ENCODE data around the gene ZNF581.

DNA sequence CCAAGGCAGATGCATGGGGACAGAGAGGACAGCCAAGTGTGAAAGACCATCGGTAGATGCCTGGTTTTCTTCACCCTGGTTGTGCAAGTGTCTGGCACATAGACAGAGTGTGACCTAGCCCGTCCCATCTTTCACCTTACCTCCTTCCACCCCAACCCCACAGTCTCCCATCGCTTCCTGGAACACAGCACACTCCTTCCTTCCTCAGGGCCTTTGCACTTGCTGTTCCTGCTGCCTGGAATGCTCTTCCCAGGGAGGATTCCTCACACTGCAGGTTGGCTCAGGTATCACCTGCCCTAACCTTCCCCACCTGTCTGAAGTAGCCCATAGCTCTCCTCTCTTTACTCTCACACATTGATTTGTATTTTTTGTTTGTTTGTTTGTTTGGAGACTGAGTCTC, 47.1 kb upstream of the ZNF581 start:
- TF ChIP-seq, protein P1, sequence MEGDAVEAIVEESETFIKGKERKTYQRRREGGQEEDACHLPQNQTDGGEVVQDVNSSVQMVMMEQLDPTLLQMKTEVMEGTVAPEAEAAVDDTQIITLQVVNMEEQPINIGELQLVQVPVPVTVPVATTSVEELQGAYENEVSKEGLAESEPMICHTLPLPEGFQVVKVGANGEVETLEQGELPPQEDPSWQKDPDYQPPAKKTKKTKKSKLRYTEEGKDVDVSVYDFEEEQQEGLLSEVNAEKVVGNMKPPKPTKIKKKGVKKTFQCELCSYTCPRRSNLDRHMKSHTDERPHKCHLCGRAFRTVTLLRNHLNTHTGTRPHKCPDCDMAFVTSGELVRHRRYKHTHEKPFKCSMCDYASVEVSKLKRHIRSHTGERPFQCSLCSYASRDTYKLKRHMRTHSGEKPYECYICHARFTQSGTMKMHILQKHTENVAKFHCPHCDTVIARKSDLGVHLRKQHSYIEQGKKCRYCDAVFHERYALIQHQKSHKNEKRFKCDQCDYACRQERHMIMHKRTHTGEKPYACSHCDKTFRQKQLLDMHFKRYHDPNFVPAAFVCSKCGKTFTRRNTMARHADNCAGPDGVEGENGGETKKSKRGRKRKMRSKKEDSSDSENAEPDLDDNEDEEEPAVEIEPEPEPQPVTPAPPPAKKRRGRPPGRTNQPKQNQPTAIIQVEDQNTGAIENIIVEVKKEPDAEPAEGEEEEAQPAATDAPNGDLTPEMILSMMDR (IDR thresholded peaks at IDR 0.05; ENCODE audit: low read length), result no peak
- no peak for TF ChIP-seq EZH2 (IDR thresholded peaks at IDR 0.05; ENCODE audit: borderline replicate concordance, low read length)
